OCI-LY7 (cell line): Measurements from ENCODE around the gene ADRA2B. TPM values are rescaled to one million over a fixed set of nuclear protein-coding genes. Genes with fewer than 3 reads are reported as not detected.
"Not testable (repeated sequence)": the region's sequence is repeated elsewhere in the genome, so short reads cannot be mapped to it uniquely, and the experiment has no call there.

ENCODE experiments used
- BruUV-seq: library from RNA; stranded (reverse); fragments of 400-500 nt; replicated peaks from 2 replicates; lab custom pipeline; 2021; lab: Mats Ljungman, UMichigan
- CTCF ChIA-PET: fragments of 300-600 bp; sonication (Branson Sonifier 250); formaldehyde crosslinking; loops from one replicate; lab custom pipeline; 2022; ENCODE audit warnings: antibody characterized with exemption; ENCODE audit not compliant: unreplicated experiment; lab: Charles Lee
- POLR2A ChIA-PET: fragments of 300-600 bp; sonication (Branson Sonifier 250); formaldehyde crosslinking; loops from one replicate; lab custom pipeline; 2022; ENCODE audit warnings: antibody characterized with exemption; lab: Charles Lee
- DNase-seq: peaks from one replicate; pipeline ENCODE4 v3.0.0-alpha.2; 2015; ENCODE audit warnings: low spot score
- H2AFZ ChIP-seq: fragments of 200-600 bp; sonication (generic), shearing (Covaris generic); 2 replicates; pipeline ENCODE4 v1.6.1; 2014; ENCODE audit warnings: mild to moderate bottlenecking, antibody characterized with exemption, low read length, moderate library complexity
- H3K27ac ChIP-seq: fragments of 200-600 bp; sonication (generic); 2 replicates; pipeline ENCODE4 v1.5.1; 2014; ENCODE audit warnings: mixed run types, low read depth, mild to moderate bottlenecking, moderate library complexity, low read length, inconsistent platforms; ENCODE audit not compliant: poor library complexity, severe bottlenecking
- H3K36me3 ChIP-seq: fragments of 200-600 bp; sonication (generic); 2 replicates; pipeline ENCODE4 v1.6.1; 2014; ENCODE audit warnings: mild to moderate bottlenecking, antibody characterized with exemption, low read length, moderate library complexity, mixed read lengths; ENCODE audit not compliant: insufficient read depth
- H3K4me1 ChIP-seq: fragments of 200-600 bp; sonication (generic); 2 replicates; pipeline ENCODE4 v1.5.1; 2014; ENCODE audit warnings: mild to moderate bottlenecking, low read length; ENCODE audit not compliant: insufficient read depth, poor library complexity, severe bottlenecking
- H3K4me2 ChIP-seq: fragments of 200-600 bp; sonication (generic); 2 replicates; pipeline ENCODE4 v1.6.1; 2014; ENCODE audit warnings: mild to moderate bottlenecking, low read length
- H3K4me3 ChIP-seq: fragments of 200-600 bp; sonication (generic); 2 replicates; pipeline ENCODE4 v1.5.1; 2014; ENCODE audit warnings: mild to moderate bottlenecking, low read depth, low read length; ENCODE audit not compliant: poor library complexity, severe bottlenecking
- H3K79me2 ChIP-seq: fragments of 200-600 bp; sonication (generic); 2 replicates; pipeline ENCODE4 v1.6.1; 2016; ENCODE audit warnings: low read depth, mild to moderate bottlenecking, low read length, moderate library complexity, mixed read lengths; ENCODE audit not compliant: insufficient read depth
- H3K9me2 ChIP-seq: fragments of 200-600 bp; sonication (generic); 2 replicates; pipeline ENCODE4 v1.6.1; 2016; ENCODE audit warnings: mild to moderate bottlenecking, low read length, mixed read lengths; ENCODE audit not compliant: insufficient read depth
- H3K9me3 ChIP-seq: fragments of 200-600 bp; sonication (generic); 2 replicates; pipeline ENCODE4 v1.6.1; 2014; ENCODE audit warnings: mild to moderate bottlenecking, mixed run types, low read length, mixed read lengths
- H4K20me1 ChIP-seq: fragments of 200-600 bp; sonication (generic); 2 replicates; pipeline ENCODE4 v1.6.1; 2014; ENCODE audit warnings: mild to moderate bottlenecking, antibody characterized with exemption, low read length, moderate library complexity, mixed read lengths; ENCODE audit not compliant: insufficient read depth
- EZH2phosphoT487 ChIP-seq: fragments of 200-600 bp; sonication (generic); IDR thresholded peaks from 2 replicates; pipeline ENCODE4 v1.6.1; 2018; ENCODE audit warnings: low read depth, borderline replicate concordance, mild to moderate bottlenecking, mixed run types, antibody characterized with exemption, low read length, moderate library complexity, mixed read lengths
- intact Hi-C: fragments of 100-400 bp; cut with micrococcal nuclease; formaldehyde crosslinking; loops from one replicate; pipeline ENCODE4 v1.10.0; 2022; ENCODE audit not compliant: unreplicated experiment
- total RNA-seq, 2 experiments: library from RNA; depleted of rRNA in 1 of 2; stranded (reverse); fragments of >200 nt in 1 of 2; shearing (Covaris generic) in 1 of 2; gene quantifications; 2 replicates each; pipeline ENCODE4 v1.2.3, GENCODE V29; 2014 to 2022
- TF ChIP-seq, protein P1 (sequence below): fragments of 200-600 bp; sonication (generic); conservative IDR thresholded peaks from 2 replicates; pipeline ENCODE4 v1.5.1; 2014; ENCODE audit warnings: mild to moderate bottlenecking, antibody characterized with exemption, low read length, moderate library complexity, mixed read lengths

Gene ADRA2B
- total RNA-seq, 2 experiments from 2014 or later = 0.06 to 0.11 TPM

DNA sequence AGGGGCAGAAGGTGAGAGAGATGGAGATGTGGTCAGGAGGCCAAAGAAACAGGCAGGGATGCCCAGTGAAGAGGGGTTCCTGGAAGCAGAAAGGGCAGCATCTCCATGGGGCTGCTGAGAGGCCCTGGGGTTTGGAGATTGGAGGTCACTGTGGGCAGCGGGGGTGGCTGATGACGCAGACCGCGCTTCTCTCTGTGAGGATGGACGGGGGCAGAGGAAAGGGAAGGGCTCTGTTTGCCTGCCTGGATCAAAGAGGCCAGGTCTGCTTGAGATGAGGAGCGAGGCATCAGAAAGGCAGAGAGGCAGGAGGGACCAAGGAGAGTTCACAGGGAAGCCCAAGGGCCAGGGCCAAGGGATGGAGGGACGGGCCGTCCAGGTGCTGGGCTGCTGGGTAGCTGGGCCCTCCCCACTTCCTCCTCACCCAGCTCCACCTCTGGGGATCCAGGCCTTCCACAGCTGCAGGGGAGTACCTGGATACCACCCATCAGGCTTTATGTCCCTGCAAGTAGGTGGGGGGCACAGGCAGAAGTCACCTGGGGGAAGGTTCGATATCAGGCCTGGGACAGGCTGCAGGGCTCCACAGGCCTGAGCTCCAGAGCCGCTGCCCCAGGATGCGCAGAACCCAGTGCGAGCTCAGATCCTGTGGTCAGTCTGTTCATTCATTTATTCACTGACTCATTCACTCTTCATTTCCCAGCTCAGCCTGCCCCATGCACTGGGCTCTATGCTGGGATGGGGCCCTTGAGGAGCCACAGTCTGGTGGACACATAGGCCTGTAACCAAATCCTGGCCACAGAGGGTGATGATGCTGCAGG, 30.6 kb downstream of the ADRA2B start:
- Histone ChIP-seq H3K4me1 (no peaks in the 10 kb centered on the region), H3K79me2 (no peaks in the 10 kb centered on the region), H2AFZ (no peak overlapping the region), H3K9me2 (no peaks in the 10 kb centered on the region), H3K36me3 (no peaks in the 10 kb centered on the region), H3K4me2 (no peak overlapping the region), H3K27ac (no peak overlapping the region), H4K20me1 (no peaks in the 10 kb centered on the region), H3K4me3 (no peak overlapping the region), H3K9me3 (no peaks in the 10 kb centered on the region)
- DNase-seq = no peak
- intact Hi-C loops = loop anchor here (1.0 kb wide), 1 partner anchor 11 kb away; no protein-coding TSS in a partner anchor
- ChIA-PET CTCF (no interaction called here), POLR2A (interaction anchor here (1.4 kb wide), 1 partner anchor 67 kb away, joined by 4 read pairs; no protein-coding TSS in a partner anchor)
- no TSS peak for BruUV-seq
- TF ChIP-seq, protein P1, sequence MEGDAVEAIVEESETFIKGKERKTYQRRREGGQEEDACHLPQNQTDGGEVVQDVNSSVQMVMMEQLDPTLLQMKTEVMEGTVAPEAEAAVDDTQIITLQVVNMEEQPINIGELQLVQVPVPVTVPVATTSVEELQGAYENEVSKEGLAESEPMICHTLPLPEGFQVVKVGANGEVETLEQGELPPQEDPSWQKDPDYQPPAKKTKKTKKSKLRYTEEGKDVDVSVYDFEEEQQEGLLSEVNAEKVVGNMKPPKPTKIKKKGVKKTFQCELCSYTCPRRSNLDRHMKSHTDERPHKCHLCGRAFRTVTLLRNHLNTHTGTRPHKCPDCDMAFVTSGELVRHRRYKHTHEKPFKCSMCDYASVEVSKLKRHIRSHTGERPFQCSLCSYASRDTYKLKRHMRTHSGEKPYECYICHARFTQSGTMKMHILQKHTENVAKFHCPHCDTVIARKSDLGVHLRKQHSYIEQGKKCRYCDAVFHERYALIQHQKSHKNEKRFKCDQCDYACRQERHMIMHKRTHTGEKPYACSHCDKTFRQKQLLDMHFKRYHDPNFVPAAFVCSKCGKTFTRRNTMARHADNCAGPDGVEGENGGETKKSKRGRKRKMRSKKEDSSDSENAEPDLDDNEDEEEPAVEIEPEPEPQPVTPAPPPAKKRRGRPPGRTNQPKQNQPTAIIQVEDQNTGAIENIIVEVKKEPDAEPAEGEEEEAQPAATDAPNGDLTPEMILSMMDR = no peak
- no peak for TF ChIP-seq EZH2phosphoT487

DNA sequence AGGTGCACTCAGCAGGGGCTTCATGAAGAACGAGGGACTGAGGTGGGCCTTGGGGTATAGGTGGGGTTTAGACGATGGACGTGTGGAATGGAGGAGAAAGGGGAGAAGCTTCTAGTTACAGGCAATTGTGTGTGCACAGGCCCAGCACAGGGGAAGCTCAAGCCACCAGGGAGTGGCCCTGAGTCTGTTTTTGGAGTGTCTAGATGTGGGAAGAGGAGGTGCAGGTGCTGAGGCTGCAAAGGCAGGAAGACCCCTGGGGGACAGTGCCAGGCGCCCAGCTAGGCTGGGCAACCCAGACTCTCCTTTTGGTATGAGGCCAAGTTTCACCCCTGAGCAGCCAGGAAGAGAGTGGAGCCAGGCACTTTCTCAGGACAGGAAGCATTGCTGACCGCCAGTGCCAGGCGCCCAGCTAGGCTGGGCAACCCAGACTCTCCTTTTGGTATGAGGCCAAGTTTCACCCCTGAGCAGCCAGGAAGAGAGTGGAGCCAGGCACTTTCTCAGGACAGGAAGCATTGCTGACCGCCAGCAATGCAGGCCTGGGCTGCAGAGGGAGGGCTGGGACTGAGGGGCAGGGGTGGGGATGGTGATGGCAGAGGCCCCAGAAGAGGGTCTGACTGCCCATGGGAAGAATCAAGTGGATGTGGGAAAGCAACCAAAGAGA, 31.4 kb downstream of the ADRA2B start:
- H3K36me3 ChIP-seq, H4K20me1 ChIP-seq, H3K4me1 ChIP-seq, BruUV-seq, CTCF ChIA-PET, H2AFZ ChIP-seq, H3K27ac ChIP-seq, H3K9me3 ChIP-seq, DNase-seq, H3K9me2 ChIP-seq, POLR2A ChIA-PET, H3K79me2 ChIP-seq, intact Hi-C loops, H3K4me2 ChIP-seq, H3K4me3 ChIP-seq: not testable (repeated sequence)

- H3K36me3 ChIP-seq = no peaks in the 10 kb centered on the region
- no peak overlapping the region for H2AFZ ChIP-seq
- no peaks in the 10 kb centered on the region for H3K9me2 ChIP-seq
- BruUV-seq = no TSS peak
- no peaks in the 10 kb centered on the region for H3K4me1 ChIP-seq
- no peaks in the 10 kb centered on the region for H3K79me2 ChIP-seq
- intact Hi-C loops = no loop called here
- H4K20me1 ChIP-seq = no peaks in the 10 kb centered on the region
- ChIA-PET POLR2A (no interaction called here), CTCF (no interaction called here)
- H3K4me3 ChIP-seq = no peak overlapping the region
- no peak overlapping the region for H3K4me2 ChIP-seq
- no peak for DNase-seq
- TF ChIP-seq, protein P1 = no peak
- TF ChIP-seq EZH2phosphoT487 = no peak
- no peaks in the 10 kb centered on the region for H3K9me3 ChIP-seq
- no peak overlapping the region for H3K27ac ChIP-seq
Observed at GRCh38 chr2:96083989-96084857, 32.1 kb downstream of the ADRA2B start.
